Muscle of leg (tissue), 11 donors: Measurements from ENCODE around the gene DNAJA3. TPM values are rescaled to one million over a fixed set of nuclear protein-coding genes. Genes with fewer than 3 reads are reported as not detected.
A peak's percentile ranks its signal among the peaks of the same experiment; 100 is the strongest.
"Not testable (repeated sequence)": the region's sequence is repeated elsewhere in the genome, so short reads cannot be mapped to it uniquely, and the experiment has no call there.

Experiments used
- DNase-seq: peaks from one replicate; pipeline ENCODE4 v3.0.0; 2013
- H3K27ac ChIP-seq: one replicate; pipeline ENCODE4 v1.5.1; 2013; ENCODE audit warnings: mild to moderate bottlenecking, low read length, control low read depth
- H3K27me3 ChIP-seq: one replicate; pipeline ENCODE4 v1.6.1; 2013; ENCODE audit warnings: low read length; ENCODE audit not compliant: control insufficient read depth, insufficient read depth
- H3K36me3 ChIP-seq: one replicate; pipeline ENCODE4 v1.6.1; 2013; ENCODE audit warnings: low read length; ENCODE audit not compliant: control insufficient read depth, insufficient read depth
- H3K4me1 ChIP-seq: one replicate; pipeline ENCODE4 v1.6.1; 2013; ENCODE audit warnings: low read length; ENCODE audit not compliant: control insufficient read depth, insufficient read depth
- H3K4me3 ChIP-seq: one replicate; pipeline ENCODE4 v1.5.1; 2013; ENCODE audit warnings: low read length, control low read depth
- H3K9me3 ChIP-seq: replicated peaks from 2 replicates; pipeline ENCODE4 v1.6.1; 2013; ENCODE audit warnings: low read depth, low read length; ENCODE audit not compliant: control insufficient read depth
- WGBS: methylation state at CpG from one replicate; pipeline ENCODE4 v1.1.5; 2013; ENCODE audit warnings: missing lambda C conversion rate; ENCODE audit not compliant: insufficient coverage; 5-methylcytosine and 5-hydroxymethylcytosine counted together
- polyA plus RNA-seq, 8 donors: library from polyadenylated mRNA; unstranded; fragments of 120-200 nt; gene quantifications; one replicate each; pipeline versions ENCODE4 v1.2.1 to v1.2.3, GENCODE V29; 2013; ENCODE audit warnings: inconsistent platforms in 1 of 8, low replicate concordance in 1 of 8; ENCODE audit not compliant: insufficient read length in 8 of 8, insufficient read depth in 1 of 8
- total RNA-seq: library from RNA; stranded (reverse); fragments of 120-200 nt; gene quantifications from one replicate; pipeline ENCODE4 v1.2.4, GENCODE V29; 2013

DNAJA3 gene
- total and polyA plus RNA-seq, 9 donors: 23.8 to 33.5 (median 28.4) TPM

DNA sequence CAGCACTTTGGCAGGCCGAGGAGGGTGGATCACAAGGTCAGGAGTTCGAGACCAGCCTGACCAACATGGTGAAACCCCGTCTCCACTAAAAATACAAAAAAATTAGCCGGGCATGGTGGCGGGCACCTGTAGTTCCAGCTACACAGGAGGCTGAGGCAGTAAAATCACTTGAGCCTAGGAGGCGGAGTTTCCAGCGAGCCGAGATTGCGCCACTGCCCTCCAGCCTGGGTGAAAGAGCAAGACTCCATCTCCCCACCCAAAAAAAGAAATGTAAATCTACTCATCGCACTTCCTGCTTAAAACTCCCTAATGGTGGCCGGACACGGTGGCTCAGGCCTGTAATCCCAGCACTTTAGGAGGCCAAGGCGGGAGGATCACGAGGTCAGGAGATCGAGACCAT is 31.8 kb upstream of the DNAJA3 start:
- H3K9me3 ChIP-seq, DNase-seq, H3K27ac ChIP-seq, H3K4me3 ChIP-seq, H3K27me3 ChIP-seq: not testable (repeated sequence)
- H3K36me3 ChIP-seq: peaks cover 30% of the 10 kb centered on the region
- 91% methylated on average over 6 of the region's 15 CpGs for WGBS
- H3K4me1 ChIP-seq: peaks cover 45% of the 10 kb centered on the region

DNA sequence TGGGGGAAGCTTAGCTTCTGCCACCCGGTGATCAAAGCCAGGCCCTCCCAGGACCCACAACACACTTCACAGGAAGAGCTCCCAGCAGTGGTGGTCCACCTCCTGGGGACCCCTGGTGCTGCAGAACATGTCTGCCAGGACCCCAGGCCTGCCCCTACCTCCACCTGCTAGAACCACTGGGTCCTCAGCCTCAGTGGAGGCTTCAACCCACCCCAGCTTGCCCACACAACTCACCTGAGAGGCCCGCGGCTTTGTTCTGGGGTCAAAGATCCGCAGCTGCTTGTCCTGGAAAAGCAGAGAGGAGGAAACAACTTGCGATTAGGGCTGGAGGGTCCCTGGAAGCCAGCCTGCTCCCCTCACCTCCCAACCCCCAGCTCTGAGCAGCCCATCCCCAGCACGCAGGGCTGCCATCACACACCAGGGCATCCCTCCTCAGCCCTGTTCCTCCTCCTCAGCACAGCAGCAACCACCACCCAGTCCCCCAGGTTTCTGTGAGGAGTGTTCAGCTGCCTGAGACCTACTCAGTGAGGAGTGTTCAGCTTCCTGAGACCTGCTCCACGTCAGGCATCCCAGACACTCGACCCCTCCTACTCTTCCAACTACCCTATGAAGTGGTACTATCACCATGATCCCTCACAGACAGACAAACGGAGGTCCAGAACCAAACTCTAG is 30.5 kb upstream of the DNAJA3 start:
- H3K4me3 ChIP-seq: no peak overlapping the region
- WGBS: 71% methylated on average over 5 of the region's 9 CpGs
- H3K36me3 ChIP-seq: peaks cover 35% of the 10 kb centered on the region
- no peak for DNase-seq
- no peaks in the 10 kb centered on the region for H3K9me3 ChIP-seq
- H3K4me1 ChIP-seq: peaks cover 32% of the 10 kb centered on the region
- H3K27ac ChIP-seq: no peak overlapping the region
- no peaks in the 10 kb centered on the region for H3K27me3 ChIP-seq

DNA sequence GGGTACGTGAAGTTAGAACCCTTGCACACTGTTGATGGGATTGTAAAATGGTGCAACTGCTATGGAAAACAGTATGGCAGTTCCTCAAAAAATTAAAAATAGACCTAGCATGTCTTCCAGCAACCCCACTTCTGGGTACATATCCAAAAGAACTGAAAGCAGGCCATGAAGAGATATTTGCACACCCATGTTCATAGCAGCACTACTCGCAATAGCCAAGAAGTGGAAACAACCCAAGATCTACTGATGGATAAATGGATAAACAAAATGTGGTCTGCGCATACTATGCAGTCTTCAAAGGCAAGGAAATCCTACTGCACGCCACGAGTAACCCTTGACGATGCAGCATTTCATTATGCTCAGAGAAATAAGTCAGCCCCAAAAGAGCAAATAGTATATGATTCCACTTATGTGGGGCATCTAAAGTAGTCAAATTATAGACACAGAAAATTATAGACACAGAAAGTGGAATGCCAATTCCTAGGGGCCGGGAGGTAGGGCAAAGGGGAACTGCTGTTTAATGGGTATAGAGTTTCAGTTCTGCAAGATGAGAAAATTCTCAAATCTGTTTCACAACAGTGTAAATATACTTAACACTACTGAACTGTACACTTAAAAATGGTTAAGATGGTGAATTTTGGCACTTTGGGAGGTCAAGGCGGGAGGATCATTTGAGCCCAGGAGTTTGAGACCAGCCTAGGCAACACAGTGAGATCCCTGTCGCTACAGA is 26.5 kb upstream of the DNAJA3 start:
- peaks cover 6% of the 10 kb centered on the region for H3K4me1 ChIP-seq
- DNase-seq: no peak
- no peaks in the 10 kb centered on the region for H3K27me3 ChIP-seq
- no peaks in the 10 kb centered on the region for H3K9me3 ChIP-seq
- WGBS: 85% methylated on average over 2 of the region's 9 CpGs
- H3K36me3 ChIP-seq: peaks cover 40% of the 10 kb centered on the region
- H3K27ac ChIP-seq: no peak overlapping the region
- H3K4me3 ChIP-seq: no peak overlapping the region

DNA sequence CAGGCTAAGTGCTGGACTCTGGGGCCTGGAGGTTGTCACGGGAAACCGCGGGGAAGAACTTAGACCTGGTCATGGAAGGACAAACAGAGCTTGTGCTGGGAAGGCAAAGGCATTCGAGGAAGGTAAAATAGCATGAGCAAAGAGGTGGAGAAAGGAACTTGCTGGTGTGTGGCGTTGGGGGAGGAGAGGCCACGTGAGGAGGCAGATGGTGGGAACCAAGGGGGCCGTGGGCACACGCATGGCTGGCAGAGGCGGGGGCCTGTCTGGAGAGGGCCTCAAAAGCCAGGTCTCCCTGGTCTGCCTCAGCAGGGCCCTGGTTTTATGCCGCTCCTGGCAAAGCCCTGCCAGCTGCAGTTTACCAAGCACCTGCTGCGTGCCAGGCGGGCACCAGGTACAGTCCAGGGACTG is 24.6 kb upstream of the DNAJA3 start:
- Histone ChIP-seq H3K4me1 (peaks cover 6% of the 10 kb centered on the region), H3K9me3 (no peaks in the 10 kb centered on the region), H3K4me3 (no peak overlapping the region), H3K27me3 (no peaks in the 10 kb centered on the region), H3K36me3 (peaks cover 46% of the 10 kb centered on the region), H3K27ac (no peak overlapping the region)
- DNase-seq: no peak
- 97% methylated on average over 10 of the region's 12 CpGs for WGBS

DNA sequence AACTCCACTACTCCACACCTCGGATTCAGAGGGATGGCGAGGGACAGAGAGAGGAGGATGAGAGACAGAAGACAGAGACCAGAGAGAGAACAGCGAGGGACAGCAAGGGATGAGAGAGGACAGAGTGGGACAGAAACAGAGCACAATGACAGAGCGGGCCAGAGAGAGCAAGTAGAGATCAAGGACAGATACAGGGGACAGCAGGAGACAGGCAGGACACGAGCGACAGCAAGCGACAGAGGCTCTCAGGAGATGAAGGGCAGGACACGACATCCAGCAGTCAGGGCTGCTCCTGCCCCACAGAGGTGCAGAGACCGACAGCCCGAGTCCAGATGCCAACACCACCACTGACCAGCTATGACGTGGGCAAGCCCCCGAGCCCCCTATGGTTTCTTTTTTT is 24.2 kb upstream of the DNAJA3 start:
- Histone ChIP-seq H3K27me3 (no peaks in the 10 kb centered on the region), H3K4me1 (peaks cover 6% of the 10 kb centered on the region), H3K4me3 (no peak overlapping the region), H3K9me3 (no peaks in the 10 kb centered on the region), H3K36me3 (peaks cover 47% of the 10 kb centered on the region), H3K27ac (no peak overlapping the region)
- no peak for DNase-seq
- 96% methylated on average over 8 of the region's 12 CpGs for WGBS

DNA sequence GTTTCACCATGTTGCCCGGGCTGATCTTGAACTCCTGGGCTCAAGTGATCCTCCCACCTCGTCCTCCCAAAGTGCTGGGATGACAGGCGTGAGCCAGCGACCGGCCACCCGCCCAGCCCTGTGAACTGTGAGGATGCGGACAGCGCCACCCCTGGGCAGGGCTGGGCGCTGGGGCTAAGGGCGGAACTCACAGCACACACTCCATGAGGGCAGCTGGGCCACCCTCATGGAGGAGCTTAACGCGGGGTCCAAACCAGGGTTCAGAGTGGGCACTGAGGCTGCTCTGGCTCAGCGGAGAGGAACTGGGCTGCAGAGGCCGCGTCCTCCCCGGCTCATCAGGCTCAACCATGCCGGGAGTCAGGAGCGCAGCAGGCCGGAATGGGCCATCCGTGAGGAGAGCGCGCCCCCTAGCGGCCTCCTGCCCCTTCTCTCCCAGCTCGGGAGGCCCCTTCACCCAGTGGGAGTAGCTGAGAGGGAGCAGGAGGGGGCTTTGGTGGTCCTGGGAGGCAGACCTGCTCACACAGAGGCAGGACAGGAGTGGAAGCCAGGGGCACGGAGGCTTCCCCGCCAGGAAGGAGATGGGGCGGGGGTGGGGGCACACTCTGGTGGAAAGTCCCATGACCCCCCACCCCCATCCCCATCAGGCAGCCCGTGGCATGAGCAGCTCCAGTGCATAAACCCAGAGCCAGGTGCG is 23.1 kb upstream of the DNAJA3 start:
- no peaks in the 10 kb centered on the region for H3K27me3 ChIP-seq
- H3K36me3 ChIP-seq: peaks cover 52% of the 10 kb centered on the region
- DNase-seq: peak; percentile 87
- peaks cover 9% of the 10 kb centered on the region for H3K4me1 ChIP-seq
- 16% methylated on average over 20 of the region's 29 CpGs for WGBS
- peak overlapping the region; percentile 17 for H3K4me3 ChIP-seq
- no peak overlapping the region for H3K27ac ChIP-seq
- no peaks in the 10 kb centered on the region for H3K9me3 ChIP-seq

DNA sequence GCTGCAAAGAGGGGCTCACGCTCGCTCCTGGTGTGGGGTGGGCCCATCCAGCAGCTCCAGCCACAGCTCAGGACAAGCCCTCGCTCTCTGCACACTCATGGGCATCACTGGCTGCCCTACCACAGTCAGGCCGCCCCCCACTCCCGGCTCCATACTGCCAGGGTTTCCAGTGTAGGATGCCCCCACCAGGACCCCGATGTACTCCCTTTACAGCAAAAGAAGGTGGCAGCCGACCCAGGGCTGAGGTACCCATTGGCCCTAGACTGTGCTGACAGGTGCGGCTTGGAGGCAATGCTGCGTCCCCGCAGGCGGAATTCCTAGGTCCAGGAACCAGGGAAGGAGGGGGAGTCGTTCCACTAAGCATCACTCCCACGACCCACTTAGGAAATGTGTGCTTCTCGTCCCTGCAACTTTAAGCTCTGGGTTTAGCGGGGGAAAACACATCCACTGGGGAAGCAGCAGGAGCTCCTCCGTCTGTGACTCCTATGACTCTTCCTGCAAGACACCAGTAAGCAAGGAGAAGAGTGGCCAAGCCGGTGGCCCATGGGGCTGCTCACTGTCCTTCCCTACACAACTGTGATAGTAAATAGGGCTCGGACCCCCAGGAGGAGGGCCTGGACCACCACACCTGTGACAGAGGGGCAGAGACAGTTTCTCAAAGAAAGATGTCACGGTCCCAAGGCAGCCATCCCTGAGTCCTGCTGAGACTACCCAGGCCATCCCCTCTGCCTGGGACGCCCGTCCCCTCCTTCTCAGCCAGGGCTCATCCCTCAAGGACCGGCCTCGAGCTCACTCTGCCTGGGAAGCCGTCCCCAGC is 22.3 kb upstream of the DNAJA3 start:
- 74% methylated on average over 17 of the region's 24 CpGs for WGBS
- H3K27me3 ChIP-seq: no peaks in the 10 kb centered on the region
- peaks cover 57% of the 10 kb centered on the region for H3K36me3 ChIP-seq
- no peak overlapping the region for H3K4me3 ChIP-seq
- peaks cover 16% of the 10 kb centered on the region for H3K4me1 ChIP-seq
- peak; percentile 11 for DNase-seq
- no peaks in the 10 kb centered on the region for H3K9me3 ChIP-seq
- H3K27ac ChIP-seq: no peak overlapping the region

DNA sequence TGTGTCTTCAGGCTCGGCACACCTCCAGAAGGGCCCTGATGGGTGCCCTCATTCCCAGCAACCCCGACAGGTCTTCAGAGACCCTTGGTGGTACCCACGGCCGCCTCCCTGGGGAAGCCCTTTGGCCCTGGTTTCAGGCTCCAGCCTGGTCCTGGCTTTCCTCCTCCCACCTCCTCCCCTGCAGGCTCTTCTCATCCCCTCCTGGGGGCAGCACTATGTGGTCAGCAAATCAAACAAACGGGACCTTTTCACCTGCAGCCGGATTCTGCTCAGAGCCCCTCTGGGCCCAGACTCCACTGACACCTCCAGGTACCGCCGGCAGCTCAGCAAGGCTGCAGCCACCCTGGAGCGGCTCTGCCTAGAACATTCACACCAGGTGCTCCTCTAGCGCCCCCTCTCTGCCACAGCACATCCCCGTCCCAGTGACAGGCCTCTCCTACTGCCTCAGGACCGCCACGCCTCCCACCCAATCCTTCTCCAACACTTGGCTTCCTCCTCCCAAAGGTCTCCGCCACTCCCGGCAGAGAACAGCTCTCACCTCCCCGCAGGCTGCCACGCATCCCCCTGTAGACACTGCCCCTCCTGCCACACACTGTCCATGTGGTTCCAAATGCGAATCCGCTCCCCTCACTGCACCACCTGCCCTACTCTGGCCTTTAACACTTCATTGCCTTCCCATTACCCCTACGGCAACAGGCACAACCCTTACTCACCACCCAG is 21.3 kb upstream of the DNAJA3 start:
- no peaks in the 10 kb centered on the region for H3K9me3 ChIP-seq
- H3K27me3 ChIP-seq: no peaks in the 10 kb centered on the region
- 53% methylated on average over 20 of the region's 20 CpGs for WGBS
- no peak overlapping the region for H3K4me3 ChIP-seq
- peaks cover 27% of the 10 kb centered on the region for H3K4me1 ChIP-seq
- H3K27ac ChIP-seq: no peak overlapping the region
- peak; percentile 44 for DNase-seq
- peaks cover 50% of the 10 kb centered on the region for H3K36me3 ChIP-seq

DNA sequence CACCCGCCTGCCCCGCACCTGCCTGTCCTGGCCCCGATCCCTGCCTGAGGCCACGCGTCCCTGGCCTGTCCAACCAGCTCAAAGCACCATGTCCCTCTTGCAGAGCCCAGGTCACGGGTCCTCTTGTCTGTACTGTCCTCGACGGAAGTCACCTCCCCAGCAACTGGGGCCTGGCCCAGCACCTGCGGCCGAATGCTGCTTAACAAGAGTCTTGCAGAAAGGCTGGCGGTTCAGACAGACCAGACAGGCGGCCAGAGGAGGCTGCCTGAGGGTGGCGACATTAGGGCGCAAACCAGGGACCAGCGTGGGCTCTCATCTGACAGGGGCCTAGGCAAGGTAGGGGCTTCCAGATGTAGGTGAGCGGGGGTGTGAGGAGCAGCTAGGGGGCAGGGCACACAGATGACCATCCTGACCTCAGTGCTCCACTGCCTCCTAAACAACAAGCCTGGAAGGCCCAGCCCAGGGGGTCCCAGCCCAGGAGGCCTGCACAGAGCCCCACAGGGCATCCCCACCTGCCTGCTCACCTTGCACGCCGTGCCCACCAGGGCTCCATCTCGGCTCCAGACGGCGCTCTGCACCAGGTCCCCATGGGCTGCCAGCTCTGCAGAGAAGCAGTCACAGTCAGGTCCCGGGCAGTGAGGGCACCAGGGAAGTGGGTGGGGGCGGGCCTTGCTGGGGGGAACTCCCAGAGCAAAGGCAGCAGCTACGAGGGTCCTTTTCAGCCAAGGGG is 20.5 kb upstream of the DNAJA3 start:
- peaks cover 50% of the 10 kb centered on the region for H3K36me3 ChIP-seq

More for the DNA sequence above, 20.5 kb upstream of the DNAJA3 start:
- no peaks in the 10 kb centered on the region for H3K27me3 ChIP-seq
- DNase-seq: peak; percentile 11
- no peak overlapping the region for H3K4me3 ChIP-seq
- 85% methylated on average over 24 of the region's 24 CpGs for WGBS
- H3K9me3 ChIP-seq: no peaks in the 10 kb centered on the region
- no peak overlapping the region for H3K27ac ChIP-seq
- H3K4me1 ChIP-seq: peaks cover 34% of the 10 kb centered on the region
